GOT3 (cell line): ENCODE data around the gene CST6.

ENCODE experiments used
- DNase-seq: peaks from one replicate; lab custom pipeline; 2025; ENCODE audit warnings: mixed read lengths; lab: John Stamatoyannopoulos, UW

CST6 gene

GRCh38 chr11:66011785-66012303 is at the start of gene CST6:
Gene CST6, plus strand, starts transcription at chr11:66012008. Its CDS starts 37 bp downstream, at chr11:66012045.
- no peak for DNase-seq

GRCh38 chr11:65962141-65962564 is 49.7 kb upstream of the CST6 start:
- no peak for DNase-seq

DNA sequence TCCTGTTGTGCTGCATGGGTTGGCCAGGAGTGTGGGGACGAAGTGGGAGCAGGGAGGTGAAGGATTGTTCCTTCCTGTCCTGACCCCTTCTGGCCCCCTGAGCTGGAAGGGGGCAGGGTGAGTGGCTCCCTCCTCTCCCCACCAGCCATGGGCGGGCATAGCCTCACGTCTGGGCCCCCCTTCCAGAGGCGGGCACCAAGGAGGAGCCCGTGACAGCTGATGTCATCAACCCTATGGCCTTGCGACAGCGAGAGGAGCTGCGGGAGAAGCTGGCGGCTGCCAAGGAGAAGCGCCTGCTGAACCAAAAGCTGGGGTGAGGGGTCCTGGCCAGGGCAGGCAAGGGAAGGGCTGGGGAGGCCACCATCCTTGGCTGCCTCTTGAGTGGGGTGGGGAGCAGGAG is 46.9 kb upstream of the CST6 start:
- no peak for DNase-seq

GRCh38 chr11:65965986-65966762 is 45.6 kb upstream of the CST6 start:
- DNase-seq = no peak

DNA sequence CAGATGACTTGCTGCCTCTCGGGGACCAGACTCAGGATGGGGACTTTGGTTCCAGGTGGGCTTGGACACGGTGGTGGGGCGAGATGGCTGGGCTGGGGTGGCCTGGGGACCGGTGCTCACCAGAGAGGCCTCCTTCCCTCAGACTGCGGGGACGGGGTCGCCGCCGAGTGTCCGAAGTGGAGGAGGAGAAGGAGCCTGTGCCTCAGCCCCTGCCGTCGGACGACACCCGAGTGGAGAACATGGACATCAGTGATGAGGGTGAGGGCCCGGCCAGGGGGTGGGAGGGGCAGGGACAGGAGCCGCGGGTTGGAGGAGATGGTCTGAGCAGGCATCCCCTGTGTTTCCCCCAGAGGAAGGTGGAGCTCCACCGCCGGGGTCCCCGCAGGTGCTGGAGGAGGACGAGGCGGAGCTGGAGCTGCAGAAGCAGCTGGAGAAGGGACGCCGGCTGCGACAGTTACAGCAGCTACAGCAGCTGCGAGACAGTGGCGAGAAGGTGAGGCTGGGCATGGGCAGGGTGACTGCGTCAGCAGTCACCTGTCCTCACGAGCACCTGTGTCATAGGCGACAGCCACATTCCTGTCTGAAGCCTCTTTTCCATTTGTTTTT is 44.4 kb upstream of the CST6 start:
- no peak for DNase-seq

DNA sequence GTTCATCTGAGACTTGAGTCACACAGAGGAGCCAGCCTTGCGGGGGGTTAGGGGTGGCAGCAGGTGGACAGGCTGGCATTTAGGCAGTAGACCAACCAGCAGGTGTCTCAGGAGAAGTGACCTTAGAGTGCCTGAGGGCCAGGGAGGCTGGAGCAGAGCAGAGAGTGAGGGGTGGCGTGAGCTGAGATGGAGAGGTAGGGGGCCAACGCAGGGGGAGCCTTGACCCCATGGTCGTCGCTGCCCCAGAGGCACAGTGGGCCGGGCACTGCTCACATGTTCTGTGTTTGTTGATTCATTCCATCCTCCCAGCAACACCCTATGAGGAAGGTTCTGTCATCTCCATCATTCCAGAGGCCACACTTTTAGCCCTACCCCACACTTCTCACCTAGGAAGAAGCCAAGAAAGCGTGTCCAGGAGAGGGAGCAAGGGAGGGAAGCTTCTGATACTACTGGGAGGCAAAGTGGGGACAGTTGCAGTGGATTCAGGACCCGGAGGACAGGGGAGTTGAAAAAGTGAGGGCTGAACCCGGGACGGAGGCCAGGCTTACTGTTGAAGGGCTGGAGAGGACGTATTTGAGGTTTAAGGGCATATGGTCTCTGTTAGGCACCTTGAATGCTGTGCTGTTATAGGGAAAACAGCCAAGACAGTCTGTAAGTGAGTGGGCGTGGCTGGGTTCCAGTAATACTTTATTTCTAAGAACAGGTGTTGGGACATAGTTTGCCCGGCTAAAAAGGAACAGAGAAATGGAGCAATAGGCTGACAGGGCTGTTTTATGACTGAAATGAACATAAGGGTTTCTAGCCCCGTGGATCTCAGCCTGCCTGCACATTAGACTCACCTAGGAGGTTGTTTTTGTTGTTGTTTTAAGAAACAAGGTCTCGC is 43.0 kb upstream of the CST6 start:
- no peak for DNase-seq

- no peak for DNase-seq
Measured at GRCh38 chr11:65972116-65972515, 39.7 kb upstream of the CST6 start.

DNA sequence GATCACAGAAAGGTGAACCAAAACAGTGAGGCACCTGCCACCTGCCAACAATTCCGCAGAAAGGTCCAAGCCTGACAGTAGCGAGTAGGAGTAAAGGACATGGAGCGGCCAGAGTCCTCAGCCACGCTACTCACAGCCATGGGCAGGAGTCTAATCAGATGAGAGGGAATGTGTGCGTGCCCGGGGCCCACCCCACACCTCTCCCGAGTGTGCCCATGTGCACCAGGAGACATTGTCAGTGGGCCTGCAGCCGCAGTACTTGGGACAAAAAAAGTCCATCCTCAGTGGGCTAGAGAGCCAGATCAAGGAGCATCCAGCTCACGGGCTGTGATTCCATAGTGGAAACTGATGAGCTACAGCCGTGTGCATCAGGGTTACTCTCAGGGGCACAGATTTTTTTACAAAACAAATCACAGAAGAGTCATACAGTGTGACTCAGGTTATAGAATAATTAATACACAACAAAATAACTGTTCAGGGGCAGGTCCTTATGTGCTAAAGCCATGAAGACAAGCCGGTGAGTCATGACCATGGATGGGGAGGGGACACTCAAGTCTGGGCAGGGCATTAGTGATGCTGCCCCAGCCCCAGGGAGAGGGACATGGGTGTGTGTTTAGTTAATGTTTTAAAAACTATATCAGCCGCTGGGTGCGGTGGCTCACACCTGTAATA is 38.2 kb upstream of the CST6 start:
- DNase-seq = no peak

DNA sequence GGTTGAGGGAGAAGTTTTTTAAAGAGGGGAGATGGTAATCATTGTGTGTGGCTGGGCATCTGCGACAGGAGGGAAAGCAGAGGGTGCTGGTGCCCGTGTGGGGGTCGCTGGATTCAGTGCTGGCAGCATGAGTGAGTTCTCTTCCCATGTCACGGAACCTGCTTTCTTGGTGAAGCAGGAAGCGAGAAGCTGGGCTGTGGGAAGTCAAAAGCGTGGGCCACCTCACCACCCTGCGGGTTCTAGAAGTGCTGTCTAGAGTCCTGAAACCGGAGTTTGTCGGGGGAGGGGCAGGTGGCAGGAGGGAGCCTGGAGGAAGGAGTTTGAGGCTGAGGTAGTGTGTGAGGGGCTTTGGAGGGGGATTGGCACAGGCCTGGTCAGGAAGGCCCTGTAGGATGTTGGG is 36.0 kb upstream of the CST6 start:
- DNase-seq = no peak

GRCh38 chr11:65976216-65977176 is 35.3 kb upstream of the CST6 start:
- DNase-seq = no peak

GRCh38 chr11:65977621-65978390 is 34.0 kb upstream of the CST6 start:
- DNase-seq = no peak

DNA sequence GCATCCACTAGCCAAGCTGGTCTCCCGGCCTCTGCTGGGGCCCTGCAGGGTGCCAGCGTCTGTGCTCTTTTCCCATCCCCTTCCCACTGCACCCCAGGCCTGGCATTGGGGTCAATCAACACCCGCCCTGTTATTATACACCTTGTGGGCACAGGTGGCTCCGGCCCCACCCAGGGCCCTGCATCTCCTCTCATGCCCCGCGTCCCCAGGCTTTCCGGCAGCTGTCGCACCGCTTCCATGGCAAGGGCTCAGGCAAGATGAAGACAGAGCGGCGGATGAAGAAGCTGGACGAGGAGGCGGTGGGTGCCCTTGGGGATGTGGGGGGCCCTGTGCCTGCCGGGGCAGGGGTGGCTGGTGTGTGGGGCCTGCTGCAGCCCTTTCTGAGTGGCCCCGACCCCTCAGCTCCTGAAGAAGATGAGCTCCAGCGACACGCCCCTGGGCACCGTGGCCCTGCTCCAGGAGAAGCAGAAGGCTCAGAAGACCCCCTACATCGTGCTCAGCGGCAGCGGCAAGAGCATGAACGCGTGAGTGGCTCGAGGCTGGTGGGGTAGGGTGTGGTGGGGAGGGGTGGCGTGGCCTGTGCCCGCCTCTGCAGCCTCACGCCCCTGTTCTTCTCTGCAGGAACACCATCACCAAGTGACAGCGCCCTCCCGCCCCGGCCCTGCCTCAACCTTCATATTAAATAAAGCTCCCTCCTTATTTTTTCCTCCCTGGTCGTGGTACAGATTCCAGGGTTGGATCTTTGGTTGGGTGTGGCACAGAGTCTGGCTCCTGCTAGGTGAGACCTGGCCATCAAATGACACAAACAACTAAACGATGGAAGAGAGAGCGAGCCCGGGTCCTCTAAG is 33.2 kb upstream of the CST6 start:
- DNase-seq = no peak

DNA sequence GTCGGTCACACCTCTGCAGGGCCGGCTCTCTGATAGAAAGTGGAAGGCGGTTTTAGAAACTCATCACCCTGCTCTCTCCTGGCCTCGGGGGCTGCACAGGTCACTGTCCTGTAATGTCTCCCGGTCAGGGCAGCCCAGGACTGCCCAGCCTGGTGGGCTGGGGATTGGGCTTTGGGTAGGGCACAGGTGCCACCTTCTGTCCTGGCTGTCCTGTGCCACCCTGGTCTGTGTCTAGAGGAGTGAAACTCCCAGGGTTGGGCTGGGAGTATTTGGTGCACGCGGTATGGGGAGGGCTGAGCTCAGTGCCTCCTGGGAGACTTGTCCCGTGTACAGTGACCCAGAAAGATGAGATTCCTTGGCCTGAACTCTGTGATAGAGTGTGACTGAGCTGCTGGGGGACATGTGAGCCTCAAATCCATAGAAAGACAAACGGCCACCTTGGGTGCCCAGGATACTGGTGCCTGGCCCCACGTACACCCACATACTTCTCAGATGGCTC is 32.5 kb upstream of the CST6 start:
- no peak for DNase-seq

- DNase-seq = no peak
Measured at GRCh38 chr11:65981101-65981740, 30.6 kb upstream of the CST6 start.

- DNase-seq = no peak
Measured at GRCh38 chr11:65981972-65982823, 29.6 kb upstream of the CST6 start.

- no peak for DNase-seq
Measured at GRCh38 chr11:65982824-65983588, 28.8 kb upstream of the CST6 start.

- no peak for DNase-seq
Measured at GRCh38 chr11:65983589-65983987, 28.2 kb upstream of the CST6 start.
